Measurements from ENCODE around the gene CYTH1. TPM values are rescaled to one million over a fixed set of nuclear protein-coding genes. Genes with fewer than 3 reads are reported as not detected.

CYTH1 gene
- total RNA-seq, 1 donor from 2014 or later, result 25.0 TPM

- Histone ChIP-seq H4K20me1 (ENCODE audit: insufficient read depth, low read length) (no peaks in the 10 kb centered on the region), H3K27ac (ENCODE audit: low read depth, low read length) (no peak overlapping the region), H3K36me3 (ENCODE audit: insufficient read depth, low read length) (peaks cover 3% of the 10 kb centered on the region), H3K79me2 (ENCODE audit: insufficient read depth, low read length) (no peaks in the 10 kb centered on the region), H3K9ac (ENCODE audit: low read length) (no peak overlapping the region), H2AFZ (ENCODE audit: low read depth, low read length) (no peak overlapping the region), H3K4me2 (ENCODE audit: low read length) (no peak overlapping the region), H3K27me3 (ENCODE audit: insufficient read depth, low read length) (no peaks in the 10 kb centered on the region), H3K4me3 (ENCODE audit: insufficient read depth, low read depth, low read length) (no peak overlapping the region), H3K9me3 (ENCODE audit: insufficient read depth, low read depth, low read length) (no peaks in the 10 kb centered on the region), H3K4me1 (ENCODE audit: insufficient read depth, low read length) (peaks cover 20% of the 10 kb centered on the region)
- TF ChIP-seq CTCF (IDR thresholded peaks at IDR 0.05; ENCODE audit: insufficient read depth, low read depth, low read length) (no peak), EZH2 (IDR thresholded peaks at IDR 0.05; ENCODE audit: insufficient read depth, low read length) (no peak)
- H3K4me3 Mint-ChIP-seq (ENCODE audit: unreplicated experiment), result no peak overlapping the region
- H3K9me3 Mint-ChIP-seq (ENCODE audit: unreplicated experiment), result no peaks in the 10 kb centered on the region
- no peak overlapping the region for H3K27ac Mint-ChIP-seq (ENCODE audit: unreplicated experiment)
- no peak for FAIRE-seq
- no peak for DNase-seq (ENCODE audit: low read depth)
- peaks cover 20% of the 10 kb centered on the region for H3K36me3 Mint-ChIP-seq (ENCODE audit: low read depth, unreplicated experiment)
- H3K27me3 Mint-ChIP-seq (ENCODE audit: low read depth, unreplicated experiment), result no peaks in the 10 kb centered on the region
- peaks cover 34% of the 10 kb centered on the region for H3K4me1 Mint-ChIP-seq (ENCODE audit: low read depth, unreplicated experiment)
These were observed 103.4 kb downstream of the CYTH1 start for GRCh38 chr17:78678711-78679110.

- no peak for DNase-seq (ENCODE audit: low read depth)
- H3K9me3 ChIP-seq (ENCODE audit: insufficient read depth, low read depth, low read length), result no peaks in the 10 kb centered on the region
- no peaks in the 10 kb centered on the region for H3K9me3 Mint-ChIP-seq (ENCODE audit: unreplicated experiment)
- H3K4me3 ChIP-seq (ENCODE audit: insufficient read depth, low read depth, low read length), result no peak overlapping the region
- no peak overlapping the region for H3K9ac ChIP-seq (ENCODE audit: low read length)
- no peak overlapping the region for H3K27ac Mint-ChIP-seq (ENCODE audit: unreplicated experiment)
- peaks cover 21% of the 10 kb centered on the region for H3K36me3 Mint-ChIP-seq (ENCODE audit: low read depth, unreplicated experiment)
- no peaks in the 10 kb centered on the region for H3K79me2 ChIP-seq (ENCODE audit: insufficient read depth, low read length)
- no peaks in the 10 kb centered on the region for H4K20me1 ChIP-seq (ENCODE audit: insufficient read depth, low read length)
- peaks cover 20% of the 10 kb centered on the region for H3K4me1 ChIP-seq (ENCODE audit: insufficient read depth, low read length)
- H2AFZ ChIP-seq (ENCODE audit: low read depth, low read length), result no peak overlapping the region
- TF ChIP-seq CTCF (IDR thresholded peaks at IDR 0.05; ENCODE audit: insufficient read depth, low read depth, low read length), result no peak
- no peak for TF ChIP-seq EZH2 (IDR thresholded peaks at IDR 0.05; ENCODE audit: insufficient read depth, low read length)
- no peak overlapping the region for H3K4me3 Mint-ChIP-seq (ENCODE audit: unreplicated experiment)
- no peaks in the 10 kb centered on the region for H3K27me3 ChIP-seq (ENCODE audit: insufficient read depth, low read length)
- H3K27me3 Mint-ChIP-seq (ENCODE audit: low read depth, unreplicated experiment), result no peaks in the 10 kb centered on the region
- H3K36me3 ChIP-seq (ENCODE audit: insufficient read depth, low read length), result peaks cover 3% of the 10 kb centered on the region
- H3K27ac ChIP-seq (ENCODE audit: low read depth, low read length), result no peak overlapping the region
- H3K4me2 ChIP-seq (ENCODE audit: low read length), result no peak overlapping the region
- FAIRE-seq, result no peak
- peaks cover 34% of the 10 kb centered on the region for H3K4me1 Mint-ChIP-seq (ENCODE audit: low read depth, unreplicated experiment)
These were observed 103.9 kb downstream of the CYTH1 start for GRCh38 chr17:78678222-78678557.

- Histone ChIP-seq H3K4me3 (ENCODE audit: insufficient read depth, low read depth, low read length) (no peak overlapping the region), H3K4me1 (ENCODE audit: insufficient read depth, low read length) (peaks cover 20% of the 10 kb centered on the region), H3K9ac (ENCODE audit: low read length) (no peak overlapping the region), H3K79me2 (ENCODE audit: insufficient read depth, low read length) (no peaks in the 10 kb centered on the region), H3K4me2 (ENCODE audit: low read length) (no peak overlapping the region), H4K20me1 (ENCODE audit: insufficient read depth, low read length) (no peaks in the 10 kb centered on the region), H2AFZ (ENCODE audit: low read depth, low read length) (no peak overlapping the region), H3K9me3 (ENCODE audit: insufficient read depth, low read depth, low read length) (no peaks in the 10 kb centered on the region), H3K27ac (ENCODE audit: low read depth, low read length) (no peak overlapping the region), H3K36me3 (ENCODE audit: insufficient read depth, low read length) (peaks cover 3% of the 10 kb centered on the region), H3K27me3 (ENCODE audit: insufficient read depth, low read length) (no peaks in the 10 kb centered on the region)
- no peak overlapping the region for H3K27ac Mint-ChIP-seq (ENCODE audit: unreplicated experiment)
- no peaks in the 10 kb centered on the region for H3K27me3 Mint-ChIP-seq (ENCODE audit: low read depth, unreplicated experiment)
- TF ChIP-seq EZH2 (IDR thresholded peaks at IDR 0.05; ENCODE audit: insufficient read depth, low read length) (no peak), CTCF (IDR thresholded peaks at IDR 0.05; ENCODE audit: insufficient read depth, low read depth, low read length) (no peak)
- no peak for FAIRE-seq
- peaks cover 30% of the 10 kb centered on the region for H3K4me1 Mint-ChIP-seq (ENCODE audit: low read depth, unreplicated experiment)
- H3K4me3 Mint-ChIP-seq (ENCODE audit: unreplicated experiment), result no peak overlapping the region
- no peak for DNase-seq (ENCODE audit: low read depth)
- H3K9me3 Mint-ChIP-seq (ENCODE audit: unreplicated experiment), result no peaks in the 10 kb centered on the region
- peaks cover 25% of the 10 kb centered on the region for H3K36me3 Mint-ChIP-seq (ENCODE audit: low read depth, unreplicated experiment)
These were observed 104.5 kb downstream of the CYTH1 start for GRCh38 chr17:78677303-78678221.

Data from astrocyte (in vitro differentiated cells and primary cell).